H9 (cell line): ENCODE data around the gene RGS9. TPM values are rescaled to one million over a fixed set of nuclear protein-coding genes. Genes with fewer than 3 reads are reported as not detected.

ENCODE experiments used
- DNase-seq: peaks from one replicate; pipeline ENCODE4 v3.0.0-alpha.2; 2017
- H2AFZ ChIP-seq: one replicate; pipeline ENCODE4 v1.6.1; 2013; ENCODE audit warnings: mild to moderate bottlenecking, low read length, control low read depth, moderate library complexity
- H2AK5ac ChIP-seq: 2 replicates; pipeline ENCODE4 v1.6.1; 2013; ENCODE audit warnings: low read length, control low read depth, mixed read lengths; ENCODE audit not compliant: insufficient read length
- H2BK120ac ChIP-seq: one replicate; pipeline ENCODE4 v1.6.1; 2013; ENCODE audit warnings: low read depth, mild to moderate bottlenecking, low read length, control low read depth, inconsistent platforms; ENCODE audit not compliant: poor library complexity, severe bottlenecking
- H2BK12ac ChIP-seq: 2 replicates; pipeline ENCODE4 v1.6.1; 2013; ENCODE audit warnings: low read length, control low read depth, mixed read lengths, low read depth; ENCODE audit not compliant: insufficient read length
- H2BK15ac ChIP-seq: 2 replicates; pipeline ENCODE4 v1.6.1; 2013; ENCODE audit warnings: low read depth, low read length, control low read depth
- H2BK20ac ChIP-seq: one replicate; pipeline ENCODE4 v1.6.1; 2013; ENCODE audit warnings: low read depth, mild to moderate bottlenecking, low read length, control low read depth, inconsistent platforms; ENCODE audit not compliant: poor library complexity, severe bottlenecking
- H2BK5ac ChIP-seq: 2 replicates; pipeline ENCODE4 v1.6.1; 2013; ENCODE audit warnings: low read length, control low read depth, mixed read lengths; ENCODE audit not compliant: insufficient read length
- H3K14ac ChIP-seq: 2 replicates; pipeline ENCODE4 v1.6.1; 2013; ENCODE audit warnings: low read length, control low read depth; ENCODE audit not compliant: insufficient read depth
- H3K18ac ChIP-seq: 2 replicates; pipeline ENCODE4 v1.6.1; 2013; ENCODE audit warnings: low read depth, mild to moderate bottlenecking, mixed read lengths, low read length, control low read depth; ENCODE audit not compliant: insufficient read length
- H3K23ac ChIP-seq: 2 replicates; pipeline ENCODE4 v1.6.1; 2013; ENCODE audit warnings: low read length, control low read depth, mixed read lengths, low read depth; ENCODE audit not compliant: insufficient read length
- H3K23me2 ChIP-seq: 2 replicates; pipeline ENCODE4 v1.6.1; 2013; ENCODE audit warnings: low read depth, mild to moderate bottlenecking, mixed read lengths, low read length, control low read depth; ENCODE audit not compliant: insufficient read length, poor library complexity, severe bottlenecking
- H3K27ac ChIP-seq: 2 replicates; pipeline ENCODE4 v1.5.1; 2013; ENCODE audit warnings: low read length, control low read depth, mixed read lengths, low read depth; ENCODE audit not compliant: insufficient read length
- H3K27me3 ChIP-seq: 2 replicates; pipeline ENCODE4 v1.6.1; 2013; ENCODE audit warnings: low read length, control low read depth, inconsistent platforms; ENCODE audit not compliant: insufficient read depth
- H3K4ac ChIP-seq: 2 replicates; pipeline ENCODE4 v1.6.1; 2013; ENCODE audit warnings: low read depth, mild to moderate bottlenecking, control low read depth, inconsistent platforms, low read length, moderate library complexity
- H3K4me1 ChIP-seq: 2 replicates; pipeline ENCODE4 v1.6.1; 2013; ENCODE audit warnings: low read length, control low read depth, inconsistent platforms; ENCODE audit not compliant: insufficient read depth
- H3K4me2 ChIP-seq: 2 replicates; pipeline ENCODE4 v1.6.1; 2013; ENCODE audit warnings: low read length, control low read depth, mixed read lengths; ENCODE audit not compliant: insufficient read length, insufficient read depth
- H3K56ac ChIP-seq: 2 replicates; pipeline ENCODE4 v1.6.1; 2013; ENCODE audit warnings: low read depth, mild to moderate bottlenecking, mixed read lengths, low read length, control low read depth; ENCODE audit not compliant: insufficient read length
- H3K79me1 ChIP-seq: 2 replicates; pipeline ENCODE4 v1.6.1; 2013; ENCODE audit warnings: low read depth, mild to moderate bottlenecking, moderate library complexity, low read length, control low read depth, inconsistent platforms; ENCODE audit not compliant: insufficient read depth, poor library complexity, severe bottlenecking
- H3K79me2 ChIP-seq: 2 replicates; pipeline ENCODE4 v1.6.1; 2013; ENCODE audit warnings: low read length, control low read depth, inconsistent platforms; ENCODE audit not compliant: insufficient read depth
- H3K9ac ChIP-seq: 2 replicates; pipeline ENCODE4 v1.6.1; 2013; ENCODE audit warnings: low read length, control low read depth, mixed read lengths; ENCODE audit not compliant: insufficient read length; ENCODE audit errors: extremely low read depth
- H3K9me3 ChIP-seq: one replicate; pipeline ENCODE4 v1.6.1; 2013; ENCODE audit warnings: low read depth, low read length, inconsistent platforms; ENCODE audit not compliant: control insufficient read depth
- H3T11ph ChIP-seq: one replicate; pipeline ENCODE4 v1.6.1; 2013; ENCODE audit warnings: mild to moderate bottlenecking, low read length, control low read depth, inconsistent platforms
- H4K20me1 ChIP-seq: one replicate; pipeline ENCODE4 v1.6.1; 2013; ENCODE audit not compliant: control insufficient read depth, insufficient read length, insufficient read depth
- H4K5ac ChIP-seq: 2 replicates; pipeline ENCODE4 v1.6.1; 2013; ENCODE audit warnings: low read depth, mild to moderate bottlenecking, mixed read lengths, low read length, control low read depth; ENCODE audit not compliant: insufficient read length
- H4K8ac ChIP-seq: replicated peaks from 2 replicates; pipeline ENCODE4 v1.6.1; 2013; ENCODE audit warnings: low read length, control low read depth, mixed read lengths, low read depth; ENCODE audit not compliant: insufficient read length
- H4K91ac ChIP-seq: 2 replicates; pipeline ENCODE4 v1.6.1; 2013; ENCODE audit warnings: low read depth, mild to moderate bottlenecking, moderate library complexity, mixed read lengths, low read length, control low read depth; ENCODE audit not compliant: insufficient read length
- H3K27ac Mint-ChIP-seq, 3 experiments: 2 replicates in 2 of 3; 3 replicates in 1 of 3; pipeline ENCODE4 v1.8.0; 2020 to 2021; ENCODE audit warnings: mixed read lengths in 3 of 3, mild to moderate bottlenecking in 1 of 3, moderate library complexity in 1 of 3
- H3K27me3 Mint-ChIP-seq: 2 replicates; pipeline ENCODE4 v1.8.0; 2021; ENCODE audit warnings: low read depth, mild to moderate bottlenecking, moderate library complexity, mixed read lengths
- H3K36me3 Mint-ChIP-seq, 3 experiments: 2 replicates in 2 of 3; 3 replicates in 1 of 3; pipeline ENCODE4 v1.8.0; 2020 to 2021; ENCODE audit warnings: low read depth in 3 of 3, mixed read lengths in 3 of 3; ENCODE audit not compliant: insufficient read depth in 1 of 3
- H3K4me1 Mint-ChIP-seq, 2 experiments: 2 replicates each; pipeline ENCODE4 v1.8.0; 2020; ENCODE audit warnings: mixed read lengths in 2 of 2
- H3K4me3 Mint-ChIP-seq, 2 experiments: 2 replicates in 1 of 2; 3 replicates in 1 of 2; pipeline ENCODE4 v1.8.0; 2020 to 2021; ENCODE audit warnings: mild to moderate bottlenecking in 2 of 2, mixed read lengths in 2 of 2, moderate library complexity in 1 of 2
- H3K9me3 Mint-ChIP-seq, 2 experiments: 2 replicates in 1 of 2; 3 replicates in 1 of 2; pipeline ENCODE4 v1.8.0; 2020; ENCODE audit warnings: mild to moderate bottlenecking in 2 of 2, mixed read lengths in 2 of 2, moderate library complexity in 1 of 2
- CTCF ChIP-seq: fragments of 200-600 bp; sonication (generic); conservative IDR thresholded peaks from 3 replicates; pipeline ENCODE4 v1.8.0; 2021; ENCODE audit warnings: antibody characterized with exemption, mild to moderate bottlenecking
- WGBS: extraction: QIAGEN DNeasy Blood & Tissue Kit; methylation state at CpG from one replicate; pipeline ENCODE4 v1.1.7; 2013; ENCODE audit warnings: missing lambda C conversion rate, low lambda C conversion rate, mixed read lengths; ENCODE audit not compliant: insufficient read length; ENCODE audit errors: extremely low coverage; 5-methylcytosine and 5-hydroxymethylcytosine counted together
- total RNA-seq: library from RNA; stranded (reverse); gene quantifications from 2 replicates; pipeline ENCODE4 v1.2.1, GENCODE V29; 2021

RGS9 gene
- total RNA-seq, 1 experiment from 2014 or later, result 12.0 TPM

- H4K20me1 ChIP-seq, result no peaks in the 10 kb centered on the region
- H2BK120ac ChIP-seq, result no peak overlapping the region
- H3K4me2 ChIP-seq, result no peak overlapping the region
- H3K27ac Mint-ChIP-seq, result peak overlapping the region in 2 of 3 experiments; percentile 51 to 56; a peak in 2 of 7 replicates
- H3T11ph ChIP-seq, result no peak overlapping the region
- no peaks in the 10 kb centered on the region for H3K27me3 ChIP-seq
- H3K79me2 ChIP-seq, result no peaks in the 10 kb centered on the region
- no peak overlapping the region for H3K27ac ChIP-seq
- no peak overlapping the region for H2BK12ac ChIP-seq
- H2AFZ ChIP-seq, result no peak overlapping the region
- H3K23me2 ChIP-seq, result no peaks in the 10 kb centered on the region
- H3K79me1 ChIP-seq, result no peaks in the 10 kb centered on the region
- no peak overlapping the region for H4K5ac ChIP-seq
- H3K36me3 Mint-ChIP-seq, result no peaks in the 10 kb centered on the region
- H3K14ac ChIP-seq, result no peak overlapping the region
- H3K18ac ChIP-seq, result no peak overlapping the region
- H2BK15ac ChIP-seq, result no peak overlapping the region
- no peak overlapping the region for H3K56ac ChIP-seq
- no peak overlapping the region for H2BK5ac ChIP-seq
- H4K91ac ChIP-seq, result no peak overlapping the region
- no peak overlapping the region for H3K4me3 Mint-ChIP-seq
- H4K8ac ChIP-seq, result no peak overlapping the region
- H3K9me3 Mint-ChIP-seq, result no peaks in the 10 kb centered on the region
- peaks cover 6% of the 10 kb centered on the region in 2 experiments for H3K4me1 Mint-ChIP-seq
- no CpG with 5 or more reads among the region's 21 CpGs for WGBS
- peaks cover 16% of the 10 kb centered on the region for H3K27me3 Mint-ChIP-seq
- no peak overlapping the region for H2BK20ac ChIP-seq
- no peak for TF ChIP-seq CTCF
- H3K4ac ChIP-seq, result no peak overlapping the region
- no peak overlapping the region for H3K9ac ChIP-seq
- DNase-seq, result no peak
- no peaks in the 10 kb centered on the region for H3K9me3 ChIP-seq
- H3K23ac ChIP-seq, result no peak overlapping the region
- H2AK5ac ChIP-seq, result no peak overlapping the region
- H3K4me1 ChIP-seq, result peaks cover 3% of the 10 kb centered on the region; the same call in 1 of the 2 replicates
Observed at GRCh38 chr17:65143889-65144604, 6.9 kb downstream of the RGS9 start.
